GM12892 (cell line): Measurements from ENCODE around the gene AFAP1L1.

ENCODE experiments used
- POLR2A ChIP-seq: IDR thresholded peaks from 2 replicates; pipeline ENCODE4 v1.6.1; 2011; ENCODE audit warnings: low read depth, low read length, control low read depth
- POLR2AphosphoS5 ChIP-seq: IDR thresholded peaks from 2 replicates; pipeline ENCODE4 v1.6.1; 2011; ENCODE audit warnings: low read depth, low read length, control low read depth

- TF ChIP-seq POLR2A = no peak
- TF ChIP-seq POLR2AphosphoS5 = no peak
Observed at GRCh38 chr5:149265597-149265996, 6.1 kb upstream of the AFAP1L1 start.
